Esophagus muscularis mucosa (tissue), 3 donors: ENCODE measurements around the gene ITIH1.

Source experiments
- EP300 ChIP-seq: sonication (generic); formaldehyde crosslinking; IDR thresholded peaks from one replicate; pipeline ENCODE4 v1.6.1; 2017; ENCODE audit warnings: antibody characterized with exemption
- TF ChIP-seq, protein P1 (sequence below), 3 experiments: fragments of 200-600 bp in 2 of 3; fragments of 450-650 bp in 1 of 3; sonication (generic) in 2 of 3; IDR thresholded peaks; one replicate each; pipeline ENCODE4 v1.5.1; 2017 to 2019; ENCODE audit warnings: antibody characterized with exemption in 3 of 3, mild to moderate bottlenecking in 2 of 3, moderate library complexity in 1 of 3

DNA sequence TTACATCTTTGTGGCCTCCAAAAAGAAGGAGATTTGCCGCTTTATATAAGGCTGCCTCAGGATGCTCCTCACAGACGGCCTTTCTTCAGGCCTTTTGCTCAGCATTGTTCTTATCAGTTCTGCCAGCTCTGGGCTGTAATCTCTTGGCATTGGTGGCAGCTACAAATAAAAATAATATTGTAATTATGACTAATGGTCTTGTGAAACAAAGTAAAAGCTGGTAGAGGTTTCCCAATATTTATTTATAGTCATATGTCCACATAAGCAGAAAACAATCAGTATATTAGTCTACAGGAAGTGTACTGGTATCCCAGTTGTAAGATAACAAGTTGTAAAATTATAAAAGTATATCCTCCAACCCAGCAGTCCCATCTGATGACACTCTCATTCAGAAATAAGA, 13.9 kb upstream of the ITIH1 start:
- TF ChIP-seq, protein P1, sequence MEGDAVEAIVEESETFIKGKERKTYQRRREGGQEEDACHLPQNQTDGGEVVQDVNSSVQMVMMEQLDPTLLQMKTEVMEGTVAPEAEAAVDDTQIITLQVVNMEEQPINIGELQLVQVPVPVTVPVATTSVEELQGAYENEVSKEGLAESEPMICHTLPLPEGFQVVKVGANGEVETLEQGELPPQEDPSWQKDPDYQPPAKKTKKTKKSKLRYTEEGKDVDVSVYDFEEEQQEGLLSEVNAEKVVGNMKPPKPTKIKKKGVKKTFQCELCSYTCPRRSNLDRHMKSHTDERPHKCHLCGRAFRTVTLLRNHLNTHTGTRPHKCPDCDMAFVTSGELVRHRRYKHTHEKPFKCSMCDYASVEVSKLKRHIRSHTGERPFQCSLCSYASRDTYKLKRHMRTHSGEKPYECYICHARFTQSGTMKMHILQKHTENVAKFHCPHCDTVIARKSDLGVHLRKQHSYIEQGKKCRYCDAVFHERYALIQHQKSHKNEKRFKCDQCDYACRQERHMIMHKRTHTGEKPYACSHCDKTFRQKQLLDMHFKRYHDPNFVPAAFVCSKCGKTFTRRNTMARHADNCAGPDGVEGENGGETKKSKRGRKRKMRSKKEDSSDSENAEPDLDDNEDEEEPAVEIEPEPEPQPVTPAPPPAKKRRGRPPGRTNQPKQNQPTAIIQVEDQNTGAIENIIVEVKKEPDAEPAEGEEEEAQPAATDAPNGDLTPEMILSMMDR (IDR thresholded peaks at IDR 0.05) = no peak
- TF ChIP-seq EP300 = no peak
